GM21390 (cell line): ENCODE results near the gene CDH6.
"Not testable (repeated sequence)": the region's sequence is repeated elsewhere in the genome, so short reads cannot be mapped to it uniquely, and the experiment has no call there.

Experiments
- ATAC-seq: cut with Tn5 transposase; IDR thresholded peaks from one replicate; pipeline ENCODE4 v1.9.1; 2021; ENCODE audit not compliant: unreplicated experiment

Gene CDH6

DNA sequence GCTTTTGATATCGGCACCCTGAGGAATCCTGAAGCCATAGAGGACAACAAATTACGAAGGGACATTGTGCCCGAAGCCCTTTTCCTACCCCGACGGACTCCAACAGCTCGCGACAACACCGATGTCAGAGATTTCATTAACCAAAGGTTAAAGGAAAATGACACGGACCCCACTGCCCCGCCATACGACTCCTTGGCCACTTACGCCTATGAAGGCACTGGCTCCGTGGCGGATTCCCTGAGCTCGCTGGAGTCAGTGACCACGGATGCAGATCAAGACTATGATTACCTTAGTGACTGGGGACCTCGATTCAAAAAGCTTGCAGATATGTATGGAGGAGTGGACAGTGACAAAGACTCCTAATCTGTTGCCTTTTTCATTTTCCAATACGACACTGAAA is 129.5 kb downstream of the CDH6 start:
- no peak for ATAC-seq

DNA sequence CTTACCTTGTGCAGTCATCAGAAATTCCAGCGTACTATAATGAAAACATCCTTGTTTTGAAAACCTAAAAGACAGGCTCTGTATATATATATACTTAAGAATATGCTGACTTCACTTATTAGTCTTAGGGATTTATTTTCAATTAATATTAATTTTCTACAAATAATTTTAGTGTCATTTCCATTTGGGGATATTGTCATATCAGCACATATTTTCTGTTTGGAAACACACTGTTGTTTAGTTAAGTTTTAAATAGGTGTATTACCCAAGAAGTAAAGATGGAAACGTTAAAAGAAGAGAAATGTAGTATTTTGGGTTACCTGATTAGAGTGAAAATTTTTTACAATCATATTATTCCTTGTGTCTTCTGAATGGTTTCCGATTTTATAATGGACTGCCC is 131.4 kb downstream of the CDH6 start:
- ATAC-seq, result no peak

DNA sequence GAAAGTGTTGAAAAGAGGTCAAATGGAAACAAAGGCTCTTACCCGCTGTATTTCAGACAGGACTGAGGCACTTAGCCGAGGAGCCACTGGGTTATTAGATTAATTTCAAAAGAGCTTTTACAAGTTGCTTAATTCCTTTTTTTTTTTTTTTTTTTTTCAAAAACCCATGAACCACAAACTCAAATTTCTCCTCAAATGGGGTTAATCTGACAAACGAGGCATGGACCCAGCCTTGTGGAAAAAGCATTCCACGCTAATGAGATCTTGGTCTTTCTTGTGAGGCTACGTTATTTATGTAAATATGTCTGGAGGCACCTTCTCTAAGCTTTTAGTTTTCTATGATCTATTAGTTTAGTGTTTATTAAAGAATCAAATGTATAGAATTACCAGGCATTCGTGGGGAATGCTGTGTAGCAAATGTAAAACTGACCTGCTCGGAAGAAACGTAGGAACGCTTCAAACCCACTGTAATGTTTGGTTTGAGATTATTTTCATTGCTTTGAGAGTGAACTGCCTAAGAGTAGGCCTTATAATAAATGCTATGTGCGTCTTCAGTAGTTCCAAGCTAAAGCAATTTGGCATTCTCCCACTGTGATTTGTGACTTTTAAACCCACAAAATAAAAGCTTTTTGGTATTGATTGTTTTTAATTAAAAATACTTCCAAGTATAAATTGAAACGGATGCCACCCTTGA is 134.7 kb downstream of the CDH6 start:
- no peak for ATAC-seq

DNA sequence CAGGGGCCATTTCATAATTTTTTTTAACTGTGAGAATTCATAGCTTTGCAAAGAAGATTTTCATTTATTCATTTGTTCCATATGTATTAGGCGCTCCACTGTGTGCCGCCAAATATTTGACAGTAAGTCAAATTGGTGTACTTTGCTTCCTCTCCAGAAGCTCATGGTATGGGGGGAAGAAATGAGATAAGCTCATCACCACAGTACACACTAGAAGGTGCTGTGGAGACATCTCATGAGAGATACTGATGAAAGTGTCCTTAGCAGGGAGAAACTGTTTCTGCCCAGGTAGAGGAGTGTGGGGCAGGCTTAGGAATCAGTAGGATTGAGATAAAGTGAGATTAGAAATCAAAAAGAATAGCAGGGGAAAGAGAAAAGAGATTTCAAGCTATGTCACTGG is 136.2 kb downstream of the CDH6 start:
- ATAC-seq, result no peak

DNA sequence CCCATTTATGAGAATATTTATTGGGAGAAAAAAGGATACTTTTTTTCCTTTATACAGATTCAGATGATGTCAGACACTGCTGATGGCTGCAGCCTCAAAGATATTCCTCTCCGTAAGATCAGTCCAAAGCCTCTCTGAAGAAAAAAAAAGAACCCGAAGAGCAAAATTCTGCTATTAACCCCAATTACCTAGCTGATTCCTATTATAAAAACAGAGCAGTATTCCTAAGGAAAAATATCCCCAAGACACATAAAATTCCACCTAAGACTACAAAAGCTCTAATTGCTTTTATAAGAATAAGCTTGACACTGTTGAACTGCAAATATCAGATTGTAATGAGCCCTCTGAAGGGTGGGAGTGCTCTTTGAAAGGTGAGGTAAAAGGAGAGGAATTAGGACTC is 138.7 kb downstream of the CDH6 start:
- no peak for ATAC-seq

DNA sequence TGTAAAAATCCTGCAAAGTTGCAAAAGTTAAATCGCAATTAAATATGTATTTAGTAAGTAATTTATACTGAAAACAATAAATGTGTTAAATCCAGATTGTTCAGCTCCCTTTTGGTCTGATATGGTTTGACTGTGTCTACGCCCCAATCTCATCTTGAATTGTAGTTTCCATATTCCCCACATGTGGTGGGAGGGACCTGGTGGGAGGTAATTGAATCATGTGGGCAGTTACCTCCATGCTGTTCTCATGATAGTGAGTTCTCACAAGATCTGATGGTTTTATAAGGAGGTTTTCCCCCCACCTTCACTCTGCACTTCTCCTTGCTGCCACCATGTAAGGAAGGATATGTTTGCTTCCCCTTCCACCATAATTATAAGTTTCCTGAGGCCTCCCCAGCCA is 140.0 kb downstream of the CDH6 start:
- no peak for ATAC-seq

DNA sequence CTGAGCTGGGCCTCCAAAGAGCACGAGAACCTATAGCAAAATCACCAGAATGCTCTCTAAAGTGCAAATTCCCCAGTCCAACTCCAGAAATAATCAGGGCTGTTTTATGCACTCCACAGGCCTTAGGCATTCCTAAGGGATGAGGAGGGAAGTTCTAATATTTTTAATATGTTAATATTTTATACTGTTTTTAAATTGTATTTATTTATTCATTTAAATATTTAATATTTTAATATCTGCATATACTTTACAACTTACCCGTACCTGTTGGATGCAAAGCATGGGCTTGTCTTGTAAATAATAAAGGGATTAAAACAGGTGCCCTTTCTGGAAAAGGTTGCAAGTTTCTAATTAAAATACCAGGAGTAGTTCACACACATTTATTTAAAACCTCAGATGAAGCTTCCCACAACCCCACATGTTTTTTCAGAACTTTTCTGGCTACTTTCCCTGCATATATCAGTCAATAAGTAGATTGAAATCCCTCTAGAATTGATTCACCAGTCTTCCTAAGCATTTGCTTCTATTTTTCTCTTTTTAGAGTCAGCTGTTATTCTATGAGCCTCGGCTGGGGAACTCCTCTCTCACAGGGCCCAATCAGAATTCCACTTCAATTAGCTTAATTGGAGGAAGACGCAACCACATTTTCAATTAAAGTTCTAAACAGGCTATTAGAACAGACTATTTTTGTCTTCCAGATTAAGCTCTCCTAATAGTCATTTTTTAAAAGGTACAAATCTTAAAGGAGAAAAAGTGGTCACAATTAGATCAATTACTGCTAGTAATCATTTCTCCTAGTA is 140.8 kb downstream of the CDH6 start:
- ATAC-seq, result no peak

DNA sequence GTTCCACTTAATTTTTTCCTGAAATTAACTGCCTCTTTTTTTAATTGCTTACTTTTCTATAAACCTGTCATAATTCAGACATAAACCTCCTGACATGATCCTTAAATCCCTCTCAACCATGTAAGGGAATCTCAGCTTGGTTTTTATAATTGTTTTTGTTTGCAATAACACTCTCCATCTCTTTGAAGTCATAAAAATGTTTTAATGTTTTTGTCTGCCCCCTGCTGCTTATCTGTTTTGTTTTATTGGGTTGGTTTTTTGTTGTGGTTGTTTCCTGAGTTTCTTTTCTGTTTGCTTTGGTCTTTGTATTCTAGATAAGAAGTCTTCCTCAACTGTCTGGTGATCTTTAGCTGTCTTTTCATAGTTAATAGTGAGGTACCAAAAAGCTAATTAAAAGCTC is 142.0 kb downstream of the CDH6 start:
- ATAC-seq, result no peak

DNA sequence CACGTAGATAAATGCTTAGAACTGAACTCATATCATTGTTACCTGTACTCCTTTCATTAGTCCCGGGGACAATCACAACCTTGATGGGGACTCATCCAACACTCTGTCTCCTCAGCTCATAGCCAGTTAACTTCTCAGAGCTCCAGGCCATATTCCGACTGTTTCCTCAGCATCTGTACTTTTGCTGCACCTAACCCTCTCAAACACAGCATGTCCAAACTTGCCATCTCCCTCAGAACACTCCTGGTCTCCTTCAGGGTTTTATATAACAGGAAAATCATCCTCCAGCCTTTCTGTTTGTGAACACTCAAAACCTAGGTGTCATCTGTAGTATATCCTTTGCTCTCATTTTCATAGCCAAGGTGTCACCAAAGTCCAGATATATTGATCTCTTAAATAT is 150.5 kb downstream of the CDH6 start:
- no peak for ATAC-seq

DNA sequence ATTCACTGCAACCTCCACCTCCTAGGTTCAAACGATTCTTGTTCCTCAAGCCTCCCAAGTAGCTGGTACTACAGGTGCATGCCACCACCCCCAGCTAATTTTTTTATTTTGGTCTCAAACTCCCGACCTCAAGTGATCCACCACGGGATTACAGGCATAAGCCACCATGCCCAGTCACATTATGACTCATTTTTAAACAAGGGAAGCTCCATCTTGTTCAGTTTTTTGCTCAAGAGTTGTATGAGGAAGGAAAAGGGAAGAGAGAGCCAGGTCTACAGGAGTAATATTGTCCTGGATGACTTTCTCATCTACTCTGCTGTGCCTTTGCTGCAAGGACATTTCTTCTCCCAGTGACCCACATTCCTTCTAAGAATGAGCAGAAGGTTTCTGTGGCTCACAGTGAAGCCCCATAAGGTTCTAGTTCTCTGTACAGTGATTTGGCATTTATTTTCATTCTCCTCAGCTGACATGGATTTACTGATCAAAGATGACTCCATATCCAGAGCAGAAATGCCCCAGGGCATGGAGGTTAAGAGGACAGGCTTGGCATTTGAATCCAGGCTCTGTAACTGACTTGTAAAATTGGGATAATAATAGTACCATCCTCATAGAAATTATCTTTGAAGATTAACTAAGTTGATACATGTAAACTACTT is 153.5 kb downstream of the CDH6 start:
- ATAC-seq, result no peak

DNA sequence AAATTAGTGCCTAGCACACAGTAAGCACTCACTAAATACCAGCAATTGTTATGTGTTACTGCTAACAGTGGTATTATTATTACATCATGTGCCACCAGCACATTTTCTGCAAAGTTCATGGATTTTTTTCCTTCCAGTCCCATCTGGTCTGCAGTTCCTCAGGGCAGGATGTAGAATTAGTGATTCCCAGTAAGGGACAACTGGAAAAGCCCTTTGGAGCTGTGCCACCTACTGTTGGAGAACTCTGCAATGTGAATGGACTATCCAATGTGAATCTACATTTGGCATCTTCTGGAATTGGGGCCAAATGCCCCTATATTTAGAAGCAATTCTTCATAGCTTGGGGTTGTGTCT is 154.0 kb downstream of the CDH6 start:
- no peak for ATAC-seq

DNA sequence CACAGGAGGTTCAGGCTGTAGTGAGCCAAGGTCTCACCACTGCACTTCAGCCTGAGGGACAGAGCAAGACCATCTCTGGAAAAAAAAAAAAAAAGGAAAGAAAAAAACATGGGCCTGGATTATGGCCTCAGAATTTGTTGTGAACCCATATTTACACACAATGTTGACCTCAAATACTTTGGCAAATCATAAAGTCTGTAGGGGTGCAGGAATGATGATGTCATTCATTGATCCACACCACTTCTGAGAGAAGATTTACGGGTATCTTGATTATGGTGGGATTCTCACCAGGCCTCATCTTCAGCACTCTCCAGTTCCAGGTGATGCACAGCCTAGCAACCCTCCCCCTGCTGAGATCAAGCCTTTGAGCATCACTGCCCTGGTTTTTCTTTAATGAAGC is 156.9 kb downstream of the CDH6 start:
- no peak for ATAC-seq

DNA sequence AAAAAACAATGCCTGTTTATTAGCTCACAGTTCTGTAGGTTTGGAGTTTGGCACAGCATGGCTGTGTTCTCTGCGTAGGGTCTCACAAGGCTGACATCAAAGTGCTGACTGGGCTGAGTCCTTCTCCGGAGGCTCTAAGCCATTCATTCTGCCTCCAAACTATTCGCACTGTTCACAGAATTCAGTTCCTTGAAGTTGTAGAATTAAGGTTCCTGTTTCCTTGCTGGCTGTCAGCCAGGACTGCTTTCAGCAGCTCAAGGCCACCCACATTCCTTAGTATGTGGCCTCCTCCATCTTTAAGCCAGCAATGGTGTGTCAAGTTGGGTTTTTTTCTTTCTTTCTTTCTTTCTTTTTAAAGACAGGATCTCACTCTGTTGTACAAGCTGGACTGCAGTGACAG is 161.9 kb downstream of the CDH6 start:
- no peak for ATAC-seq

DNA sequence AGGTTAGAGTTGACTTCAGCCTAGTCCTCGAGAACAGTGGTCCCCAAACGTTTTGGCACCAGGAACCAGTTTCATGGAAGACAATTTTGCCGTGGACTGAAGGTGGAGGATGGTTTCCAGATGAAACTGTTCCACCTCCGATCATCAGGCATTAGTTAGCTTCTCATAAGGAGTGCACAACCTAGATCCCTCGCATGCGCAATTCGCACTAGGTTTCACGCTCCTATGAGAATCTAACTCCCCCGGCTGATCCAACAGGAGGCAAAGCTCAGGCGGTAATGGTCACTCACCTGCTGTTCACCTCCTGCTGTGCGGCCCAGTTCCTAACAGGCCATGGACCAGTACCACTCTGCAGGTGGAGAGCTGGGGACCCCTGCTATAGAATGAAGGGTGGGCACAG is 163.6 kb downstream of the CDH6 start:
- ATAC-seq, result no peak

DNA sequence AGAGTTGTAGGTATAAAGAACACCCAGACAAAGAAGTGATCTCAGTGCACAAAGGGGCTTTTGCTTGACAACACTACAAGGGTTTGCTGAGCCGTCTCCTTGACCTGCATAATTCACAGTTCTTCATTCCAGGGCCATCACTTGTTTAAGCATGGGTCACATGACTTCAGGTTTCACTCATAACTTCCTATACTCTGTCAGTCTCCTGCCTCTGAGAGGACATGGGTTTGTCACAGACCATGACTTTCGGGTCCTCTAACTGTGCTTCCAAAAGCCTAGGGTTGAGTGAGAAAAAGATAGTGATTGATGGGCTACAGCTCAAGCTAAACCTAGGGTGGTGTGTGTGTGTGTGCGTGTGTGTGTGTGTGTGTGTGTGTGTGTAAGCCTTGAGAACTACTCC is 166.4 kb downstream of the CDH6 start:
- no peak for ATAC-seq

DNA sequence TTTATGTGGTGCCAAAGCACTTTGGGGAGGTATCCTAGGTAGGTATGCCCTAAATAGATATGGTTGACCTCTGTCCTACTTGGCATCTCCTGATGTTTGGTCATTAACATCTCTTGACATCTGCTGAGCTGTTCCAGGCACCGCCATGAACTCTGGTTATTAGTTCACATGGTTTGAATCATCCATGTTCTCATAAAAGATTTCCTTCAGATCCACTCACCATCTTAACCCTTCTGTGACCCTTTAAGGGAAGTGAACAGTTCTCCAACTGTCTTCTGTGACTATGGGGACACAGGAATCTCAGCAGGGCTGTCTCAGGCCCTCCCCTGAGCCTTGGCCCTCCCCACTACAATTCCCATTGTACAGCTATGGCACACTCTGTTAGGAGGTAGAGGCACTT is 167.7 kb downstream of the CDH6 start:
- no peak for ATAC-seq

DNA sequence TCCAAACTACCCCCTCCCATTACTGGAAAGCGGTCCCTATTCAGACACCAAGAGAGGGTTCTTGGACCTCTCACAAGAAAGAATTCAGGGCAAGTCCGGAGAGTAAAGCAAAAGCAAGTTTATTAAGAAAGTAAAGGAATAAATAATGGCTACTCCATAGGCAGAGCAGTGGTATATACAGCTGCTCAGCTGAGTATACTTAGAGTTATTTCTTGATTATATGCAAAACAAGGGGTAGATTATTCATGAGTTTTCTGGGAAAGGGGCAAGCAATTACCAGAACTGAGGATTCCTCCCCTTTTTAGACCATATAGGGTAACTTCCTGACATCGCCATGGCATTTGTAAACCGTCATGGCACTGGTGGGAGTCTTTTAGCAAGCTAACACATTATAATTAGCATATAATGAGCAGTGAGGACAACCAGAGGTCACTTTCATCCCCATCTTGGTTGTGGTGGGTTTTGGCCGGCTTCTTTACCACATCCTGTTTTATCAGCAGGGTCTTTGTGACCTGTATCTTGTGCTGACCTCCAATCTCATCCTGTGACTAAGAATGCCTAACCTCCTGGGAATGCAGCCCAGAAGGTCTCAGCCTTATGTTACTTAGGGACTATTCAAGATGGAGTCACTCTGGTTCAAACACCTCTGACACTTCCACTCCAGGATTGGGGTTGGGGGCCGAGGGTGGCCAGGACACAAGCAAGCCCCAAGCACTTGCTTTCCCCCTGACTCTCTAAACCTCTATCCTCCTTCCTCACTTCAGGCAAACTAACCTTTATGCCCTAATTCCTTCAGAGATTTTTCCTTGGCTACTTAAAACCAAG is 168.4 kb downstream of the CDH6 start:
- not testable (repeated sequence) for ATAC-seq

DNA sequence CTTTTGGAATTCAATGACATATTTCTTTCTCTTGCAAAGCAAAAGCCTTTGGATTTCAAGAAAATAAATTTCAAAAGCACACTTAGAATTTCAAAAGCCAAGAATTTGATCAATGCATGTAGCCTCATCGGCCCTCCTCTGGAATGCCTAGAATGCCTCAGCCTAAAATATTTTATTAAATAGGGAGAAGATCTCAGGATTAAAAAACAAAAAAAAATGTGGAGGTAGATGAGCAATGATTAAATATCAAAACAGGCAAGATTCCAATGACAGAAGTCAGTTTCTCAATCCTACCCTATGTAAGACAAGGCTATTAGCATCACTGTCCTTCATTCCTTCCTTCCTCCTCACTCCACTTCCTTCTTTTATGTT is 169.0 kb downstream of the CDH6 start:
- no peak for ATAC-seq

DNA sequence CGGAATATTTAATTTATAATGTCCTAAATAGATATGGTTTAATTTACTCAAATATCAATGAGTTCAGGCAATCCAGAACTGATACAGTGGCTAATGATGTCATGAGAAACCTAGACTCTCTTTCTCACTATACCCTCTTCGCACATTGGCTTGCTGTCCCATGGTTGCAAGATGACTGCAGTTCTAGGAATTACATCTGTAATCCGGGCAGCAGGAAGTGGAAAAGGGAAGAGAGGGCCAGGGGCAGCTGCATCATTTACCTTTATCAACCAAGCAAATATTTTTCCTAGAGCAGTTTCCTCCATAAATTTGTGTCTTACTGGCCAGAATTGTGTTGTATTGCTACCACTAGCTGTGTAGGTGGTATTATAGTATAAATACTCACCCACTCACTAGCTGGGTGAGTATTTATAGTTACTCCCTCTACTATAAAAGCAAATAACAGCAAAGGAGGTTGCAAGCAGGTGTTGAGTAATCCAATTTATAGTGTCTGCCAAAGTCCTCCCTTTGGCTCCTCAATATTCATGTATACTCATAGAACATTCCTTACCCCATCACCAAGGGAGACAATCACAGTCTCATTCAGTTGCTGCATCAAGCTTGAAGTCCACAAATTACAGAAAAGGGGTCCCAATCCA is 169.6 kb downstream of the CDH6 start:
- no peak for ATAC-seq

DNA sequence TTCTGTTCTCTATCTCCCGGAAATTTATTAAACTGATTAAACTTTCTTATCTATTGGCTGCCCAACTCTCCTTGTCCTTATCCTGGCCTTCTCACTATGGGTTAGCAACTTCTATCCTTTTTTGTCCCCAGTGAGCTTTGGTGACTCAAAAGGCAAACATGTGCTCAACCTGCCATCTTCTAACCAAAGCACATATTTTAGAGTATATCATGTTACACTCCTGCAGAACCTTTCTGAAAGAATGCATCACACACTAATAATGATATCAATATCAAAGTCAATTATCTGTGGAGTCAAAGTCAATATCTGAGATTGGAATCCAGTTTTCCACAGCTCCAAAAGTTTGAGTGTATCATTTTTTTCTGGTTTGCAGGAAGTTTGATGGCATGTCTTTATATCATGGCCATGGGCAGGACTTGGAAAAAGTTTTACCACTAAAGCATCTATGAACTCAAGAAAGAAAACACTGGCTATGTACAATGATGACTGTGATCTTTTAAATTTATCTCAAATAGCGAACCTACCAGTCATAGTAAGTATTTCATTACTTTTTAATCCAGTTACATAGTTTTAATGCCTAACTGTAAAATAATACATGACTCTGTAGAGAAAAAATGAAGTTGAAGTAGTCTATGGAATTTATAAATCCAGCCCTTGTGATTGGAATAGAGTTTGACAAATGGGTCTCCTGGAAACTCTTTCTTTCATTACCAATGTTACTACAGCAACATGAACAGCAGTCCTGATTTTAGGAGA is 171.6 kb downstream of the CDH6 start:
- ATAC-seq, result no peak
